Activated CD8-positive, alpha-beta T cell treated with anti-CD3 and anti-CD28 coated beads for 36 hours (primary cell): ENCODE measurements around the gene LTO1. TPM values are rescaled to one million over a fixed set of nuclear protein-coding genes. Genes with fewer than 3 reads are reported as not detected.

Experiments used
- ATAC-seq: fragments of 200-7000 bp; cut with Tn5 transposase; one replicate; pipeline ENCODE4 v1.10.0; 2021; ENCODE audit warnings: mild to moderate bottlenecking, moderate library complexity
- CTCF ChIA-PET: fragments of 350-600 bp; sonication (Branson Sonifier 250); formaldehyde crosslinking; loops from one replicate; lab custom pipeline; 2021; ENCODE audit warnings: antibody characterized with exemption; lab: Charles Lee
- POLR2A ChIA-PET: fragments of 350-600 bp; sonication (Branson Sonifier 250); formaldehyde crosslinking; loops from one replicate; lab custom pipeline; 2021; ENCODE audit warnings: antibody characterized with exemption; lab: Charles Lee
- DNase-seq: peaks from one replicate; pipeline ENCODE4 v3.0.0-alpha.2; 2020
- H3K27ac Mint-ChIP-seq: one replicate; pipeline ENCODE4 v1.8.0; 2021; ENCODE audit warnings: mild to moderate bottlenecking, mixed read lengths
- H3K27me3 Mint-ChIP-seq: one replicate; pipeline ENCODE4 v1.8.0; 2021; ENCODE audit warnings: mixed read lengths
- H3K36me3 Mint-ChIP-seq: one replicate; pipeline ENCODE4 v1.8.0; 2021; ENCODE audit warnings: low read depth, mixed read lengths
- H3K4me1 Mint-ChIP-seq: one replicate; pipeline ENCODE4 v1.8.0; 2021; ENCODE audit warnings: low read depth, mixed read lengths
- H3K4me3 Mint-ChIP-seq: one replicate; pipeline ENCODE4 v1.8.0; 2021; ENCODE audit warnings: mild to moderate bottlenecking, moderate library complexity, mixed read lengths
- H3K9me3 Mint-ChIP-seq: one replicate; pipeline ENCODE4 v1.8.0; 2021; ENCODE audit warnings: mixed read lengths
- CTCF ChIP-seq: fragments of 200-600 bp; IDR thresholded peaks from one replicate; pipeline ENCODE4 v1.8.0; 2022; ENCODE audit warnings: antibody characterized with exemption, mild to moderate bottlenecking
- intact Hi-C: fragments of 100-400 bp; cut with micrococcal nuclease; formaldehyde crosslinking; loops from one replicate; pipeline ENCODE4 v1.10.0; 2022
- total RNA-seq, 2 experiments: library from RNA; stranded (reverse); gene quantifications; one replicate each; pipeline ENCODE4 v1.2.3, GENCODE V29; 2021

Gene LTO1
- total RNA-seq, 2 experiments from 2014 or later: 14.9 to 15.9 TPM

GRCh38 chr11:69708736-69709401 lies 33.7 kb upstream of the LTO1 start:
- Mint-ChIP-seq H3K4me3 (no peak overlapping the region), H3K4me1 (peaks cover 11% of the 10 kb centered on the region), H3K27me3 (peaks cover 27% of the 10 kb centered on the region), H3K27ac (no peak overlapping the region), H3K9me3 (no peaks in the 10 kb centered on the region), H3K36me3 (peaks cover 1% of the 10 kb centered on the region)
- TF ChIP-seq CTCF: no peak
- ChIA-PET POLR2A (no interaction called here), CTCF (interaction anchor here (1.0 to 1.3 kb wide), 2 partner anchors 9 to 39 kb away, joined by 3 to 6 read pairs; no protein-coding TSS in a partner anchor)
- intact Hi-C loops: loop anchor here (10.0 kb wide), 2 partner anchors 106 to 176 kb away; partner anchors contain the start of gene FGF3
- no peak for DNase-seq
- ATAC-seq: no peak

- ATAC-seq: no peak
- intact Hi-C loops: loop anchor here (10.0 kb wide), 2 partner anchors 108 to 178 kb away; partner anchors contain the start of gene FGF3
- no peak overlapping the region for H3K4me3 Mint-ChIP-seq
- ChIA-PET CTCF (no interaction called here), POLR2A (no interaction called here)
- DNase-seq: no peak
- no peak for TF ChIP-seq CTCF
- peaks cover 1% of the 10 kb centered on the region for H3K36me3 Mint-ChIP-seq
- H3K9me3 Mint-ChIP-seq: no peaks in the 10 kb centered on the region
- peaks cover 36% of the 10 kb centered on the region for H3K27me3 Mint-ChIP-seq
- H3K4me1 Mint-ChIP-seq: peaks cover 10% of the 10 kb centered on the region
- H3K27ac Mint-ChIP-seq: no peak overlapping the region
Measured at GRCh38 chr11:69707176-69707575, 32.0 kb upstream of the LTO1 start.

- CTCF ChIA-PET: interaction anchor here (1.6 kb wide), 1 partner anchor 13 kb away, joined by 3 read pairs; no protein-coding TSS in a partner anchor
- Mint-ChIP-seq H3K27me3 (peaks cover 37% of the 10 kb centered on the region), H3K9me3 (no peaks in the 10 kb centered on the region), H3K4me3 (no peak overlapping the region), H3K27ac (no peak overlapping the region), H3K36me3 (no peaks in the 10 kb centered on the region), H3K4me1 (peaks cover 4% of the 10 kb centered on the region)
- ATAC-seq (no peak), DNase-seq (no peak)
- intact Hi-C loops: loop anchor here (10.0 kb wide), 2 partner anchors 109 to 179 kb away; partner anchors contain the start of gene FGF3
- TF ChIP-seq CTCF: no peak
- POLR2A ChIA-PET: no interaction called here
Measured at GRCh38 chr11:69705901-69706787, 31.0 kb upstream of the LTO1 start.

GRCh38 chr11:69705351-69705811 lies 30.2 kb upstream of the LTO1 start:
- TF ChIP-seq CTCF: no peak
- peaks cover 43% of the 10 kb centered on the region for H3K27me3 Mint-ChIP-seq
- no peak overlapping the region for H3K4me3 Mint-ChIP-seq
- no peak overlapping the region for H3K27ac Mint-ChIP-seq
- CTCF ChIA-PET: interaction anchor here (1.3 to 1.6 kb wide), 2 partner anchors 10 to 12 kb away, joined by 3 to 6 read pairs; no protein-coding TSS in a partner anchor
- H3K4me1 Mint-ChIP-seq: peaks cover 4% of the 10 kb centered on the region
- H3K36me3 Mint-ChIP-seq: no peaks in the 10 kb centered on the region
- POLR2A ChIA-PET: interaction anchor here (1.2 kb wide), 1 partner anchor 95 kb away, joined by 5 read pairs; no protein-coding TSS in a partner anchor
- DNase-seq (no peak), ATAC-seq (no peak)
- intact Hi-C loops: loop anchor here (10.0 kb wide), 2 partner anchors 109 to 179 kb away; partner anchors contain the start of gene FGF3
- H3K9me3 Mint-ChIP-seq: no peaks in the 10 kb centered on the region
